ENCODE measurements around the gene NISCH. TPM values are rescaled to one million over a fixed set of nuclear protein-coding genes. Genes with fewer than 3 reads are reported as not detected.

Gene NISCH
- total and polyA plus RNA-seq, 12 donors = 24.0 to 56.3 (median 41.9) TPM

GRCh38 chr3:52451237-52452083, 3.9 kb upstream of the NISCH start:
- peaks cover 18 to 55% (median 27%) of the 10 kb centered on the region in 9 donors for H3K4me1 ChIP-seq
- ATAC-seq (no peak), DNase-seq (no peak)
- H3K4me3 ChIP-seq = peak overlapping the region; percentile 20 to 93 (median 58)
- intact Hi-C loops (cut with DNase I) = loop anchor here in 3 of 10 donors (10.0 kb wide), 2 partner anchors 217 to 233 kb away; partner anchors contain the start of genes GNL3 (in 3 of the 3), PBRM1 (in 3 of the 3) and TWF2 (in 1 of the 3)
- WGBS, 2 donors = 44 to 69% methylated on average over 24 of the region's 24 CpGs
- H3K27me3 ChIP-seq = no peaks in the 10 kb centered on the region
- H3K36me3 ChIP-seq = peaks cover 0 to 17% (median 0%) of the 10 kb centered on the region in 9 donors
- TF ChIP-seq, protein P1, sequence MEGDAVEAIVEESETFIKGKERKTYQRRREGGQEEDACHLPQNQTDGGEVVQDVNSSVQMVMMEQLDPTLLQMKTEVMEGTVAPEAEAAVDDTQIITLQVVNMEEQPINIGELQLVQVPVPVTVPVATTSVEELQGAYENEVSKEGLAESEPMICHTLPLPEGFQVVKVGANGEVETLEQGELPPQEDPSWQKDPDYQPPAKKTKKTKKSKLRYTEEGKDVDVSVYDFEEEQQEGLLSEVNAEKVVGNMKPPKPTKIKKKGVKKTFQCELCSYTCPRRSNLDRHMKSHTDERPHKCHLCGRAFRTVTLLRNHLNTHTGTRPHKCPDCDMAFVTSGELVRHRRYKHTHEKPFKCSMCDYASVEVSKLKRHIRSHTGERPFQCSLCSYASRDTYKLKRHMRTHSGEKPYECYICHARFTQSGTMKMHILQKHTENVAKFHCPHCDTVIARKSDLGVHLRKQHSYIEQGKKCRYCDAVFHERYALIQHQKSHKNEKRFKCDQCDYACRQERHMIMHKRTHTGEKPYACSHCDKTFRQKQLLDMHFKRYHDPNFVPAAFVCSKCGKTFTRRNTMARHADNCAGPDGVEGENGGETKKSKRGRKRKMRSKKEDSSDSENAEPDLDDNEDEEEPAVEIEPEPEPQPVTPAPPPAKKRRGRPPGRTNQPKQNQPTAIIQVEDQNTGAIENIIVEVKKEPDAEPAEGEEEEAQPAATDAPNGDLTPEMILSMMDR (IDR thresholded peaks at IDR 0.05) = peak in 5 of 9 donors; percentile 6 to 36 (median 11)
- peak overlapping the region; percentile 31 to 99 (median 91) for H3K27ac ChIP-seq
- H3K9me3 ChIP-seq = no peaks in the 10 kb centered on the region

DNA sequence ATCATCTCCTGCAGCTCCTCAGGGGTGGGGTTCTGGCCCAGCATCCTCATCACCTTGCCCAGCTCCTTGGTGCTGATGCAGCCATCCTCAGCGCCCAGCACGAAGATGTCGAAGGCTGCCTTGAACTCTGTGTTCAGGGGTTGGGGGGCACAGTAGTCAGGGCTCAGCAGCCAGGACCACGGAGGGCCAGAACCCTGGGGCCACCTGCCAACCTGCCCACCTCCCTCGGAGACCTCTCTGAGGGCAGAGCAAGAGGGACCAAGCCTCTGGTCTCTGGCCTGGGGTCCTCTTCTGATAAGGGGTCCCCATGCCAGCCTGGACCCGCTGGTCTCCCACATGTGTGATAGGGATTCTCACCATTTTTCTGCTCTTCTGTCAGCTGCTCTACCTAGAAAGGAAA, 3.3 kb upstream of the NISCH start:
- Histone ChIP-seq H3K27ac (peak overlapping the region; percentile 68 to 99 (median 91)), H3K36me3 (peaks cover 0 to 17% (median 0%) of the 10 kb centered on the region in 9 donors), H3K9me3 (no peaks in the 10 kb centered on the region), H3K4me1 (peaks cover 17 to 55% (median 33%) of the 10 kb centered on the region in 9 donors), H3K27me3 (no peaks in the 10 kb centered on the region), H3K4me3 (peak overlapping the region; percentile 20 to 93 (median 58))
- TF ChIP-seq, protein P1 (IDR thresholded peaks at IDR 0.05) = no peak
- intact Hi-C loops (cut with DNase I) = loop anchor here in 3 of 10 donors (10.0 kb wide), 2 partner anchors 217 to 233 kb away; partner anchors contain the start of genes GNL3 (in 3 of the 3), PBRM1 (in 3 of the 3) and TWF2 (in 1 of the 3)
- DNase-seq = no peak
- 51 to 63% methylated on average over 6 of the region's 6 CpGs for WGBS, 2 donors
- no peak for ATAC-seq

DNA sequence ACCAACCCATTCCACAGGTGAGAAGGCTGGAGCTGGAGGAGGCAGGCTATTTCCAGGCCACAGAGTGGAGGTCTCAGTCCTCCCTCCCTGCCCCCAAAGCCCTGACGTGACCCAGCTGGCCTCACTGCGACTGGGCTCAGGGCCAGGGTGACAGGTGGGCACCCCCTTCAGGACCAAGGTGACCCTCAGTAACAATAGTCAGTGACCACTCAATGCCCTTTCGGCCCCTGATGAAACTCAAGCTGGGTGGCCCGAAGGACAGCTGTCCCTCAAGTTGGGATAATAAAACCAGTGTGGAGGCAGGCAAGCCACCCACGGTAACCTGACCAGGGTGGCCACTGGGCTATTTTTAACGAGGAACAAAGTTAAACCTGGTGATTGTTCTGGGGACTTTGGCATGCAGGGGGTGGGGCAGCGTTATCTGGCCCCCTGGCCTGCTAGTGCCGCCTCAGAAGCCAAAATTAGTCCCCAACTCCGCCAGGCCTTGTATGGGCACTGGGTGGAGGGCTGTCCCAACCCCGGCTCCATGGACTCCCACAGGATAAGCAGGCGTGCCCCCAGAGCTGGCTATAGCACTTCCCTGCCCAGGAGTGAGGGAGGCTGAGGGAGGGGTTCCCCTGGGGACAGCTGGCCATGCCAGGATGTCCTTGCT, 2.7 kb upstream of the NISCH start:
- DNase-seq (peak; percentile 73 to 83), ATAC-seq (peak; percentile 28 to 72 (median 59))
- peak overlapping the region; percentile 38 to 93 (median 58) for H3K4me3 ChIP-seq
- H3K4me1 ChIP-seq = peaks cover 17 to 59% (median 38%) of the 10 kb centered on the region in 9 donors
- intact Hi-C loops (cut with DNase I) = loop anchor here in 3 of 10 donors (10.0 kb wide), 2 partner anchors 218 to 232 kb away; partner anchors contain the start of genes GNL3 (in 3 of the 3), PBRM1 (in 3 of the 3) and TWF2 (in 1 of the 3)
- peak overlapping the region; percentile 68 to 99 (median 91) for H3K27ac ChIP-seq
- TF ChIP-seq, protein P1 (IDR thresholded peaks at IDR 0.05) = no peak
- H3K27me3 ChIP-seq = no peaks in the 10 kb centered on the region
- peaks cover 0 to 18% (median 0%) of the 10 kb centered on the region in 9 donors for H3K36me3 ChIP-seq
- WGBS, 2 donors = 47 to 55% methylated on average over 11 of the region's 11 CpGs
- no peaks in the 10 kb centered on the region for H3K9me3 ChIP-seq

All from heart right ventricle (tissue), 16 donors.